ENCODE data around the gene VSIR. TPM values are rescaled to one million over a fixed set of nuclear protein-coding genes. Genes with fewer than 3 reads are reported as not detected.

VSIR gene
- total RNA-seq, 1 experiment from 2014 or later, result 57.7 TPM

DNA sequence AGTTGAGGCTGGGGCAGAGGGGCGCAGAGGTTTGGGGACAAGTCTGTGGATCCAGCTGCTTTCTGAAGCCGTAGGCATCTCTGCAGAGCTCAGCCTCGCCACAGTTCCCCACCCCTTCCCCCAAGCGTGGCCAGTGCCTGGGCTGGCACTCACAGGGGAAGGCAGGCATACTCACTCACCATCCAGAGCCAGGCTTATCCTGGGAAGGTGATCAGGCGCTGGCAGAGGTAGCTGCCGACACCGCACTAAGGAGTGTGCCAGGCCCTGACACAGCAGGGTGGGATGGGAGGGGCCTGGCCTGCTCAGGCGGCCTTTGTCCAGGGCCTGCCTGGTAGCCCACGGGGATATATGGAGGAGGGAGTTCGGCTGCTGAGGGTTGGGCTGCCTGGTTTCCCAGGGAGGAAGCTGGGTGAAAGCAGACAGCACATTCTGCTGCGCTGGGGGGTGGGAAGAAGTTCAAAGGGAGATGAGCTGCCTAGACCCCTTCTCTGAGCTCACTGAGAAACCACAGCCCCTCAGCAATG, 15.9 kb downstream of the VSIR start:
- no TSS peak for BruUV-seq (replicated peaks)
- POLR2A ChIA-PET (ENCODE audit: unreplicated experiment), result no interaction called here
- H2AFZ ChIP-seq, result no peak overlapping the region

GRCh38 chr10:71756311-71757191, 16.8 kb downstream of the VSIR start:
- ChIA-PET POLR2A (ENCODE audit: unreplicated experiment) (no interaction called here), CTCF (no interaction called here)
- TF ChIP-seq, protein P1, sequence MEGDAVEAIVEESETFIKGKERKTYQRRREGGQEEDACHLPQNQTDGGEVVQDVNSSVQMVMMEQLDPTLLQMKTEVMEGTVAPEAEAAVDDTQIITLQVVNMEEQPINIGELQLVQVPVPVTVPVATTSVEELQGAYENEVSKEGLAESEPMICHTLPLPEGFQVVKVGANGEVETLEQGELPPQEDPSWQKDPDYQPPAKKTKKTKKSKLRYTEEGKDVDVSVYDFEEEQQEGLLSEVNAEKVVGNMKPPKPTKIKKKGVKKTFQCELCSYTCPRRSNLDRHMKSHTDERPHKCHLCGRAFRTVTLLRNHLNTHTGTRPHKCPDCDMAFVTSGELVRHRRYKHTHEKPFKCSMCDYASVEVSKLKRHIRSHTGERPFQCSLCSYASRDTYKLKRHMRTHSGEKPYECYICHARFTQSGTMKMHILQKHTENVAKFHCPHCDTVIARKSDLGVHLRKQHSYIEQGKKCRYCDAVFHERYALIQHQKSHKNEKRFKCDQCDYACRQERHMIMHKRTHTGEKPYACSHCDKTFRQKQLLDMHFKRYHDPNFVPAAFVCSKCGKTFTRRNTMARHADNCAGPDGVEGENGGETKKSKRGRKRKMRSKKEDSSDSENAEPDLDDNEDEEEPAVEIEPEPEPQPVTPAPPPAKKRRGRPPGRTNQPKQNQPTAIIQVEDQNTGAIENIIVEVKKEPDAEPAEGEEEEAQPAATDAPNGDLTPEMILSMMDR (conservative IDR thresholded peaks at IDR 0.05), result no peak
- no peak for TF ChIP-seq EZH2 (IDR thresholded peaks at IDR 0.05; ENCODE audit: low read depth)
- Histone ChIP-seq H3K79me2 (ENCODE audit: low read depth) (no peaks in the 10 kb centered on the region), H3F3A (ENCODE audit: insufficient read depth, low read depth) (peaks cover 9% of the 10 kb centered on the region; the same call in 1 of the 2 replicates), H4K20me1 (ENCODE audit: insufficient read depth) (no peaks in the 10 kb centered on the region), H3K36me3 (ENCODE audit: low read depth) (no peaks in the 10 kb centered on the region), H3K9me2 (ENCODE audit: insufficient read depth) (no peaks in the 10 kb centered on the region), H3K27ac (no peak overlapping the region), H3K4me1 (replicated peaks; ENCODE audit: insufficient read depth) (peaks cover 20% of the 10 kb centered on the region; the same call in 1 of the 2 replicates), H3K4me3 (no peak overlapping the region), H3K4me2 (no peak overlapping the region), H3K27me3 (ENCODE audit: insufficient read depth, low read depth) (no peaks in the 10 kb centered on the region), H3K9me3 (ENCODE audit: insufficient read depth, low read depth) (no peaks in the 10 kb centered on the region), H2AFZ (no peak overlapping the region)
- DNase-seq, result no peak
- intact Hi-C loops (cut with micrococcal nuclease; ENCODE audit: unreplicated experiment), result no loop called here
- no TSS peak for BruUV-seq (replicated peaks)

More for the DNA sequence above, 15.9 kb downstream of the VSIR start:
- Histone ChIP-seq H3K27ac (no peak overlapping the region), H3K79me2 (ENCODE audit: low read depth) (no peaks in the 10 kb centered on the region), H3K4me2 (no peak overlapping the region), H4K20me1 (ENCODE audit: insufficient read depth) (no peaks in the 10 kb centered on the region), H3K9me3 (ENCODE audit: insufficient read depth, low read depth) (no peaks in the 10 kb centered on the region), H3K4me1 (replicated peaks; ENCODE audit: insufficient read depth) (peaks cover 27% of the 10 kb centered on the region), H3K36me3 (ENCODE audit: low read depth) (no peaks in the 10 kb centered on the region), H3K27me3 (ENCODE audit: insufficient read depth, low read depth) (no peaks in the 10 kb centered on the region), H3F3A (ENCODE audit: insufficient read depth, low read depth) (peaks cover 9% of the 10 kb centered on the region; the same call in 1 of the 2 replicates), H3K9me2 (ENCODE audit: insufficient read depth) (no peaks in the 10 kb centered on the region), H3K4me3 (no peak overlapping the region)
- TF ChIP-seq EZH2 (IDR thresholded peaks at IDR 0.05; ENCODE audit: low read depth), result no peak
- CTCF ChIA-PET, result interaction anchor here (1.0 kb wide), 1 partner anchor 9 kb away, joined by 3 read pairs; no protein-coding TSS in a partner anchor
- no peak for DNase-seq
- intact Hi-C loops (cut with micrococcal nuclease; ENCODE audit: unreplicated experiment), result no loop called here

DNA sequence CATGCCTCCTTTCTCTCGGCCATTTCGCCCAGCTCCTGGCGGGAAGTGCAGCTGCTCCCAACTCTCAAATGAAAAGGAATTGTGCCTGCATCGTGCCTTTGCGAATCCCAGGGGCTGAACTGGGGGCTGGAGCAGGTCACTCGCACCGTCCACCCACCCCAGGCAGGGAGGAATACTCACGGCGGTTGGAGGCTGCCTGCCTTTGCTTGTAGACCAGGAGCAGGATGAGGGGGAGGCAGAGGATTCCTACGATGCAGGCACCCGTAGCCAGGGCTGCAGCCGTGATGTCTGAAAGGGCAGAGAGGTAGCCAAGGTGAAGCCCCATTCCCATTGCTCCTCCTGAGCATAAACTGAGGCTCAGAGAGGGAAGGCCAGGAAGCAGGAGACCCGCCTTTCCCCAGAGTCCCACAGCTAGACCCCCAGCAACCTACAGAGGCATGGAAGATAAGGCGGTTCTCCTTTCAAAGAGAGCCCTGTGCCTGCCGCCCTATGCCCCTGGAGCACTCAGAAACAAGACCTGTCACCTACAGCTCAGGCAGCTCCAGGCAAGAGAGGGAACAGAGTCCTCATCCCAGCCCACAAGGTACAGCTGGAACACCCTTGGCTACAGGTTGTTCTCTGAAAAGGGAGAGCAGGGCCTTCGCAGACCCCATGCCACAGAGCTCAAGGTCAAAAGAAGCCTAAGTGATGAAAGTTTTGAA, 18.0 kb downstream of the VSIR start:
- TF ChIP-seq, protein P1 (conservative IDR thresholded peaks at IDR 0.05), result no peak
- TF ChIP-seq EZH2 (IDR thresholded peaks at IDR 0.05; ENCODE audit: low read depth), result no peak
- Histone ChIP-seq H3K9me3 (ENCODE audit: insufficient read depth, low read depth) (no peaks in the 10 kb centered on the region), H3F3A (ENCODE audit: insufficient read depth, low read depth) (peaks cover 6% of the 10 kb centered on the region; the same call in 1 of the 2 replicates), H3K4me2 (no peak overlapping the region), H3K9me2 (ENCODE audit: insufficient read depth) (no peaks in the 10 kb centered on the region), H3K4me1 (replicated peaks; ENCODE audit: insufficient read depth) (peaks cover 9% of the 10 kb centered on the region; the same call in 1 of the 2 replicates), H3K27ac (no peak overlapping the region), H3K27me3 (ENCODE audit: insufficient read depth, low read depth) (no peaks in the 10 kb centered on the region), H4K20me1 (ENCODE audit: insufficient read depth) (no peaks in the 10 kb centered on the region), H3K4me3 (no peak overlapping the region), H2AFZ (no peak overlapping the region), H3K36me3 (ENCODE audit: low read depth) (no peaks in the 10 kb centered on the region), H3K79me2 (ENCODE audit: low read depth) (no peaks in the 10 kb centered on the region)
- BruUV-seq (replicated peaks), result no TSS peak
- intact Hi-C loops (cut with micrococcal nuclease; ENCODE audit: unreplicated experiment), result no loop called here
- ChIA-PET CTCF (no interaction called here), POLR2A (ENCODE audit: unreplicated experiment) (interaction anchor here (0.6 kb wide), 1 partner anchor 162 kb away, joined by 3 read pairs; no protein-coding TSS in a partner anchor)
- no peak for DNase-seq

Data from PC-9 (cell line).